ENCODE results near the gene HLA-A. TPM values are rescaled to one million over a fixed set of nuclear protein-coding genes. Genes with fewer than 3 reads are reported as not detected.

Gene HLA-A
- total and polyA plus RNA-seq, 9 of the 15 experiments (the other 6 are each of a cell fraction or from before 2014, with no cell fraction given) = 0.46 to 3.3 TPM; not detected in 7

- TF ChIP-seq PHF8 (IDR thresholded peaks at IDR 0.05; ENCODE audit: borderline replicate concordance, low read length) (peak; percentile 38; the same call in 1 of the 2 replicates), THRB (CRISPR knock-in tag; conservative IDR thresholded peaks at IDR 0.05) (0 out of 2 replicates have a peak, but pooled peaks have one; percentile 65), CC2D1A (IDR thresholded peaks at IDR 0.05) (peak; percentile 17; the same call in 1 of the 2 replicates), CREB3L1 (IDR thresholded peaks at IDR 0.05; ENCODE audit: borderline replicate concordance, low read depth) (no peak), GMEB1 (CRISPR knock-in tag; IDR thresholded peaks at IDR 0.05) (no peak), ARHGAP35 (IDR thresholded peaks at IDR 0.05; ENCODE audit: partially characterized antibody) (no peak), EHMT2 (IDR thresholded peaks at IDR 0.05) (0 out of 2 replicates have a peak, but pooled peaks have one; percentile 17), ZNF583 (CRISPR knock-in tag; IDR thresholded peaks at IDR 0.05) (no peak), ZBTB34 (CRISPR knock-in tag; IDR thresholded peaks at IDR 0.05) (no peak), FOXA3 (CRISPR knock-in tag; conservative IDR thresholded peaks at IDR 0.05 in 1 of 2, IDR thresholded peaks at IDR 0.05 in 1 of 2) (peak in 1 of 2 experiments; percentile 34; a peak in 1 of 4 replicates), ZEB2 (IDR thresholded peaks at IDR 0.05) (no peak), GATAD2A (IDR thresholded peaks at IDR 0.05) (peak; percentile 66; the same call in 1 of the 2 replicates), TBP (optimal IDR thresholded peaks at IDR 0.05; ENCODE audit: low read depth, low read length) (peak; percentile 45), SMARCA4 (IDR thresholded peaks at IDR 0.05) (peak; percentile 45; the same call in 1 of the 2 replicates), HOXB6 (CRISPR knock-in tag; IDR thresholded peaks at IDR 0.05; ENCODE audit: borderline replicate concordance) (no peak), TAF15 (IDR thresholded peaks at IDR 0.05; ENCODE audit: low read depth, low read length) (no peak), DPF2 (IDR thresholded peaks at IDR 0.05) (peak; percentile 27; the same call in 1 of the 2 replicates), POLR2A (conservative IDR thresholded peaks at IDR 0.05) (peak; percentile 70), ZBTB17 (CRISPR knock-in tag; IDR thresholded peaks at IDR 0.05) (no peak), SUPT5H (IDR thresholded peaks at IDR 0.05) (peak; percentile 65), HMG20A (CRISPR knock-in tag; conservative IDR thresholded peaks at IDR 0.05) (no peak), NFIC (IDR thresholded peaks at IDR 0.05) (peak; percentile 98), TRIM28 (IDR thresholded peaks at IDR 0.05) (no peak), ZFPM2 (CRISPR knock-in tag; IDR thresholded peaks at IDR 0.05) (no peak), ZNF217 (CRISPR knock-in tag; IDR thresholded peaks at IDR 0.05) (no peak), CBX5 (IDR thresholded peaks at IDR 0.05; ENCODE audit: borderline replicate concordance, low read depth) (no peak), ZNF239 (CRISPR knock-in tag; IDR thresholded peaks at IDR 0.05) (no peak)
These were observed 23.7 kb downstream of the HLA-A start (continued) for GRCh38 chr6:29965873-29966601.
